Aorta (tissue), 5 donors: Measurements from ENCODE around the gene SERPINE2. TPM values are rescaled to one million over a fixed set of nuclear protein-coding genes. Genes with fewer than 3 reads are reported as not detected.

Source experiments
- ATAC-seq: fragments of 200-7000 bp; cut with Tn5 transposase; one replicate; pipeline ENCODE4 v1.9.1; 2022; ENCODE audit warnings: moderate library complexity; ENCODE audit not compliant: low FRiP score
- DNase-seq, 2 donors: peaks; one replicate each; pipeline ENCODE4 v3.0.0-alpha.2; 2020
- H3K27ac ChIP-seq, 2 donors: one replicate each; pipeline ENCODE4 v1.5.1; 2013; ENCODE audit warnings: low read length in 2 of 2, mild to moderate bottlenecking in 2 of 2, moderate library complexity in 2 of 2, control low read depth in 1 of 2, inconsistent platforms in 1 of 2, low read depth in 1 of 2
- H3K27me3 ChIP-seq, 2 donors: one replicate each; pipeline ENCODE4 v1.6.1; 2013; ENCODE audit warnings: control low read depth in 1 of 2, low read length in 1 of 2, mild to moderate bottlenecking in 1 of 2, moderate library complexity in 1 of 2; ENCODE audit not compliant: insufficient read depth in 2 of 2, control insufficient read depth in 1 of 2
- H3K36me3 ChIP-seq, 2 donors: one replicate each; pipeline ENCODE4 v1.6.1; 2013; ENCODE audit warnings: control low read depth in 1 of 2, low read length in 1 of 2, mild to moderate bottlenecking in 1 of 2; ENCODE audit not compliant: insufficient read depth in 2 of 2, control insufficient read depth in 1 of 2
- H3K4me1 ChIP-seq, 2 donors: one replicate each; pipeline ENCODE4 v1.6.1; 2013; ENCODE audit warnings: low read length in 2 of 2, control low read depth in 1 of 2, mild to moderate bottlenecking in 1 of 2, moderate library complexity in 1 of 2; ENCODE audit not compliant: insufficient read depth in 2 of 2, control insufficient read depth in 1 of 2
- H3K4me3 ChIP-seq, 2 donors: one replicate each; pipeline ENCODE4 v1.5.1; 2013; ENCODE audit warnings: low read length in 2 of 2, control low read depth in 1 of 2, mild to moderate bottlenecking in 1 of 2
- H3K9me3 ChIP-seq: one replicate; pipeline ENCODE4 v1.6.1; 2013; ENCODE audit warnings: mild to moderate bottlenecking, low read length; ENCODE audit not compliant: control insufficient read depth
- WGBS, 2 donors: extraction: QIAGEN DNeasy Blood & Tissue Kit; methylation state at CpG; one replicate each; pipeline ENCODE4 v1.1.7; 2013; 5-methylcytosine and 5-hydroxymethylcytosine counted together
- intact Hi-C, 2 donors: fragments of 100-400 bp; cut with DNase I; formaldehyde crosslinking; loops; one replicate each; pipeline versions ENCODE4 v1.14.2 to v1.15.0; 2022
- polyA plus RNA-seq, 2 donors: library from polyadenylated mRNA; stranded (reverse); fragments of 200-250 nt; gene quantifications; one replicate each; pipeline ENCODE4 v1.2.3, GENCODE V29; 2013
- total RNA-seq, 2 donors: library from RNA; stranded (reverse); fragmentation: NEBNext Ultra II Directional; extraction: Animal tissue kit (Norgen Biotek cat#: 25700); gene quantifications; one replicate each; pipeline ENCODE4 v1.2.1, GENCODE V29; 2021
- donor health status: healthy with polysubstance abuse.
- donor health status: Bipolar disorder and iron deficiency.
- donor health status: DM: no; HTN: no; CAD: no.
- donor health status: DM: no; HTN: no; CAD: no.
- donor health status: DM: yes; HTN: yes; CAD: no.

Gene SERPINE2
- total and polyA plus RNA-seq, 4 donors = 11.7 to 222 (median 97.5) TPM

- Histone ChIP-seq H3K27me3 (no peaks in the 10 kb centered on the region), H3K9me3 (no peaks in the 10 kb centered on the region), H3K27ac (no peak overlapping the region), H3K36me3 (no peaks in the 10 kb centered on the region), H3K4me1 (no peaks in the 10 kb centered on the region), H3K4me3 (no peak overlapping the region)
- ATAC-seq (no peak), DNase-seq (no peak)
- WGBS, 2 donors = 91 to 93% methylated on average over 5 of the region's 5 CpGs
- intact Hi-C loops = no loop called here
These were observed 11.2 kb downstream of the SERPINE2 start for GRCh38 chr2:224027931-224028330.

GRCh38 chr2:224027070-224027469 is 12.0 kb downstream of the SERPINE2 start:
- no peak for ATAC-seq
- Histone ChIP-seq H3K27ac (no peak overlapping the region), H3K27me3 (no peaks in the 10 kb centered on the region), H3K4me1 (no peaks in the 10 kb centered on the region), H3K9me3 (no peaks in the 10 kb centered on the region), H3K36me3 (no peaks in the 10 kb centered on the region), H3K4me3 (no peak overlapping the region)
- no peak for DNase-seq
- intact Hi-C loops = no loop called here
- WGBS, 2 donors = 78 to 82% methylated on average over 5 of the region's 5 CpGs

- DNase-seq (no peak), ATAC-seq (no peak)
- Histone ChIP-seq H3K27ac (no peak overlapping the region), H3K4me3 (no peak overlapping the region), H3K4me1 (no peaks in the 10 kb centered on the region), H3K27me3 (no peaks in the 10 kb centered on the region), H3K9me3 (no peaks in the 10 kb centered on the region), H3K36me3 (no peaks in the 10 kb centered on the region)
- intact Hi-C loops = no loop called here
- 85 to 87% methylated on average over 7 of the region's 7 CpGs for WGBS, 2 donors
These were observed 13.2 kb downstream of the SERPINE2 start for GRCh38 chr2:224025874-224026273.

GRCh38 chr2:224024270-224024669 is 14.8 kb downstream of the SERPINE2 start:
- H3K9me3 ChIP-seq = no peaks in the 10 kb centered on the region
- H3K36me3 ChIP-seq = no peaks in the 10 kb centered on the region
- no peak for ATAC-seq
- 82 to 83% methylated on average over 4 of the region's 4 CpGs for WGBS, 2 donors
- no peaks in the 10 kb centered on the region for H3K27me3 ChIP-seq
- no peak for DNase-seq
- H3K4me1 ChIP-seq = no peaks in the 10 kb centered on the region
- H3K4me3 ChIP-seq = no peak overlapping the region
- intact Hi-C loops = no loop called here
- H3K27ac ChIP-seq = no peak overlapping the region

GRCh38 chr2:224023188-224023587 is 15.9 kb downstream of the SERPINE2 start:
- WGBS, 2 donors = 83 to 91% methylated on average over 1 of the region's 1 CpG
- no peaks in the 10 kb centered on the region for H3K4me1 ChIP-seq
- DNase-seq = no peak
- no peak for ATAC-seq
- intact Hi-C loops = no loop called here
- H3K4me3 ChIP-seq = no peak overlapping the region
- H3K27me3 ChIP-seq = no peaks in the 10 kb centered on the region
- no peak overlapping the region for H3K27ac ChIP-seq
- no peaks in the 10 kb centered on the region for H3K36me3 ChIP-seq
- H3K9me3 ChIP-seq = no peaks in the 10 kb centered on the region

- DNase-seq (no peak), ATAC-seq (no peak)
- Histone ChIP-seq H3K4me3 (no peak overlapping the region), H3K27me3 (no peaks in the 10 kb centered on the region), H3K27ac (no peak overlapping the region), H3K36me3 (no peaks in the 10 kb centered on the region), H3K4me1 (no peaks in the 10 kb centered on the region), H3K9me3 (no peaks in the 10 kb centered on the region)
- intact Hi-C loops = no loop called here
These were observed 16.6 kb downstream of the SERPINE2 start for GRCh38 chr2:224022486-224022885.

GRCh38 chr2:224020523-224020922 is 18.6 kb downstream of the SERPINE2 start:
- H3K9me3 ChIP-seq = no peaks in the 10 kb centered on the region
- no peaks in the 10 kb centered on the region for H3K36me3 ChIP-seq
- no peak for DNase-seq
- no peaks in the 10 kb centered on the region for H3K4me1 ChIP-seq
- intact Hi-C loops = no loop called here
- ATAC-seq = no peak
- H3K4me3 ChIP-seq = no peak overlapping the region
- H3K27ac ChIP-seq = no peak overlapping the region
- WGBS, 2 donors = 70 to 76% methylated on average over 3 of the region's 3 CpGs
- no peaks in the 10 kb centered on the region for H3K27me3 ChIP-seq

- H3K36me3 ChIP-seq = no peaks in the 10 kb centered on the region
- no peak overlapping the region for H3K4me3 ChIP-seq
- 8 to 12% methylated on average over 4 of the region's 4 CpGs for WGBS, 2 donors
- H3K4me1 ChIP-seq = no peaks in the 10 kb centered on the region
- ATAC-seq (no peak), DNase-seq (no peak)
- H3K27ac ChIP-seq = no peak overlapping the region
- no peaks in the 10 kb centered on the region for H3K9me3 ChIP-seq
- intact Hi-C loops = no loop called here
- no peaks in the 10 kb centered on the region for H3K27me3 ChIP-seq
These were observed 21.1 kb downstream of the SERPINE2 start for GRCh38 chr2:224017957-224018356.

GRCh38 chr2:224016963-224017362 is 22.1 kb downstream of the SERPINE2 start:
- intact Hi-C loops = no loop called here
- Histone ChIP-seq H3K27ac (no peak overlapping the region), H3K9me3 (no peaks in the 10 kb centered on the region), H3K4me3 (no peak overlapping the region), H3K4me1 (no peaks in the 10 kb centered on the region), H3K27me3 (no peaks in the 10 kb centered on the region), H3K36me3 (no peaks in the 10 kb centered on the region)
- no peak for DNase-seq
- no peak for ATAC-seq
- 64 to 65% methylated on average over 3 of the region's 3 CpGs for WGBS, 2 donors
